Measurements from ENCODE around the gene CCDC27.
"Not testable (repeated sequence)": the region's sequence is repeated elsewhere in the genome, so short reads cannot be mapped to it uniquely, and the experiment has no call there.

The CCDC27 gene

GRCh38 chr1:3800795-3801194 is 48.5 kb downstream of the CCDC27 start:
- not testable (repeated sequence) for DNase-seq, H3K9me3 Mint-ChIP-seq, H3K27ac Mint-ChIP-seq, H3K4me3 Mint-ChIP-seq, ATAC-seq
- Mint-ChIP-seq H3K27me3 (peaks cover 45% of the 10 kb centered on the region), H3K4me1 (peaks cover 15% of the 10 kb centered on the region)

- Mint-ChIP-seq H3K4me1 (peaks cover 6% of the 10 kb centered on the region), H3K4me3 (no peak overlapping the region), H3K9me3 (no peaks in the 10 kb centered on the region), H3K27ac (no peak overlapping the region), H3K27me3 (peaks cover 46% of the 10 kb centered on the region)
- ATAC-seq (no peak), DNase-seq (no peak)
These were observed 51.8 kb downstream of the CCDC27 start for GRCh38 chr1:3803905-3804626.

- H3K9me3 Mint-ChIP-seq, ATAC-seq, DNase-seq, H3K27ac Mint-ChIP-seq, H3K4me1 Mint-ChIP-seq, H3K4me3 Mint-ChIP-seq: not testable (repeated sequence)
- peaks cover 44% of the 10 kb centered on the region for H3K27me3 Mint-ChIP-seq
These were observed 52.3 kb downstream of the CCDC27 start for GRCh38 chr1:3804627-3804944.

- ATAC-seq (no peak), DNase-seq (no peak)
- Mint-ChIP-seq H3K27ac (no peak overlapping the region), H3K4me3 (no peak overlapping the region), H3K27me3 (peaks cover 40% of the 10 kb centered on the region), H3K4me1 (peaks cover 6% of the 10 kb centered on the region), H3K9me3 (no peaks in the 10 kb centered on the region)
These were observed 52.8 kb downstream of the CCDC27 start for GRCh38 chr1:3805038-3805437.

- Mint-ChIP-seq H3K9me3 (no peaks in the 10 kb centered on the region), H3K4me3 (no peak overlapping the region), H3K4me1 (peaks cover 6% of the 10 kb centered on the region), H3K27me3 (peaks cover 23% of the 10 kb centered on the region), H3K27ac (no peak overlapping the region)
- ATAC-seq (no peak), DNase-seq (no peak)
These were observed 55.5 kb downstream of the CCDC27 start for GRCh38 chr1:3807769-3808168.

GRCh38 chr1:3809680-3810079 is 57.4 kb downstream of the CCDC27 start:
- Mint-ChIP-seq H3K27ac (no peak overlapping the region), H3K4me3 (no peak overlapping the region), H3K9me3 (no peaks in the 10 kb centered on the region), H3K4me1 (peaks cover 6% of the 10 kb centered on the region), H3K27me3 (peaks cover 12% of the 10 kb centered on the region)
- ATAC-seq = no peak
- no peak for DNase-seq

- DNase-seq, H3K27ac Mint-ChIP-seq, H3K4me3 Mint-ChIP-seq: not testable (repeated sequence)
These were observed 58.0 kb downstream of the CCDC27 start for GRCh38 chr1:3810149-3810761.

GRCh38 chr1:3811595-3811911 is 59.3 kb downstream of the CCDC27 start:
- peaks cover 6% of the 10 kb centered on the region for H3K4me1 Mint-ChIP-seq
- DNase-seq = no peak
- no peaks in the 10 kb centered on the region for H3K9me3 Mint-ChIP-seq
- ATAC-seq = no peak
- no peak overlapping the region for H3K27ac Mint-ChIP-seq
- no peak overlapping the region for H3K4me3 Mint-ChIP-seq
- H3K27me3 Mint-ChIP-seq = no peaks in the 10 kb centered on the region

More at GRCh38 chr1:3810149-3810761, 58.0 kb downstream of the CCDC27 start:
- not testable (repeated sequence) for H3K27me3 Mint-ChIP-seq, H3K4me1 Mint-ChIP-seq, H3K9me3 Mint-ChIP-seq, ATAC-seq

GRCh38 chr1:3814065-3814464 is 61.8 kb downstream of the CCDC27 start:
- no peak overlapping the region for H3K4me3 Mint-ChIP-seq
- peak overlapping the region in 1 of 2 donors; percentile 82 for H3K27ac Mint-ChIP-seq
- H3K9me3 Mint-ChIP-seq = no peaks in the 10 kb centered on the region
- no peaks in the 10 kb centered on the region for H3K27me3 Mint-ChIP-seq
- ATAC-seq (no peak), DNase-seq (no peak)
- peaks cover 6% of the 10 kb centered on the region for H3K4me1 Mint-ChIP-seq

- no peak overlapping the region for H3K27ac Mint-ChIP-seq
- H3K4me3 Mint-ChIP-seq = no peak overlapping the region
- peaks cover 6% of the 10 kb centered on the region for H3K4me1 Mint-ChIP-seq
- ATAC-seq (no peak), DNase-seq (no peak)
- H3K9me3 Mint-ChIP-seq = no peaks in the 10 kb centered on the region
- H3K27me3 Mint-ChIP-seq = no peaks in the 10 kb centered on the region
These were observed 62.7 kb downstream of the CCDC27 start for GRCh38 chr1:3814771-3815561.

GRCh38 chr1:3816331-3817137 is 64.3 kb downstream of the CCDC27 start:
- Mint-ChIP-seq H3K27ac (no peak overlapping the region), H3K9me3 (no peaks in the 10 kb centered on the region), H3K27me3 (no peaks in the 10 kb centered on the region), H3K4me1 (peaks cover 2% of the 10 kb centered on the region), H3K4me3 (no peak overlapping the region)
- ATAC-seq = no peak
- no peak for DNase-seq

- H3K4me1 Mint-ChIP-seq = no peaks in the 10 kb centered on the region
- ATAC-seq (no peak), DNase-seq (no peak)
- no peak overlapping the region for H3K4me3 Mint-ChIP-seq
- H3K9me3 Mint-ChIP-seq = no peaks in the 10 kb centered on the region
- no peak overlapping the region for H3K27ac Mint-ChIP-seq
- H3K27me3 Mint-ChIP-seq = no peaks in the 10 kb centered on the region
These were observed 65.0 kb downstream of the CCDC27 start for GRCh38 chr1:3817138-3817740.

GRCh38 chr1:3817821-3818597 is 65.8 kb downstream of the CCDC27 start:
- Mint-ChIP-seq H3K27me3 (no peaks in the 10 kb centered on the region), H3K27ac (peak overlapping the region in 1 of 2 donors; percentile 22), H3K9me3 (no peaks in the 10 kb centered on the region), H3K4me1 (no peaks in the 10 kb centered on the region), H3K4me3 (no peak overlapping the region)
- DNase-seq = no peak
- no peak for ATAC-seq

GRCh38 chr1:3819771-3820200 is 67.5 kb downstream of the CCDC27 start:
- Mint-ChIP-seq H3K4me1 (no peaks in the 10 kb centered on the region), H3K4me3 (no peak overlapping the region), H3K27me3 (no peaks in the 10 kb centered on the region), H3K9me3 (no peaks in the 10 kb centered on the region), H3K27ac (no peak overlapping the region)
- DNase-seq (no peak), ATAC-seq (no peak)

GRCh38 chr1:3820316-3820715 is 68.1 kb downstream of the CCDC27 start:
- ATAC-seq (no peak), DNase-seq (no peak)
- Mint-ChIP-seq H3K9me3 (no peaks in the 10 kb centered on the region), H3K4me3 (no peak overlapping the region), H3K4me1 (no peaks in the 10 kb centered on the region), H3K27me3 (no peaks in the 10 kb centered on the region), H3K27ac (no peak overlapping the region)

All from stimulated activated naive CD8-positive, alpha-beta T cell treated with anti-CD3 and anti-CD28 coated beads, Interleukin-15, amount 100 ng/mL, for 72 hours (primary cell).